Brain microvascular endothelial cell (primary cell): ENCODE measurements around the gene KRT222.

Experiments used
- DNase-seq: peaks from one replicate; pipeline ENCODE4 v3.0.0-alpha.2; 2020
- H3K27ac ChIP-seq: fragments of 250-450 bp; sonication (Bioruptor Pico); 2 replicates; pipeline ENCODE4 v1.5.1; 2020; ENCODE audit warnings: mild to moderate bottlenecking, moderate library complexity
- H3K27me3 ChIP-seq: fragments of 250-450 bp; sonication (Bioruptor Pico); replicated peaks from 2 replicates; pipeline ENCODE4 v1.5.1; 2020; ENCODE audit warnings: mild to moderate bottlenecking
- H3K36me3 ChIP-seq: fragments of 250-450 bp; sonication (Bioruptor Pico); replicated peaks from 2 replicates; pipeline ENCODE4 v1.5.1; 2020; ENCODE audit warnings: mild to moderate bottlenecking
- H3K4me3 ChIP-seq: 2 replicates; pipeline ENCODE4 v1.5.1; 2011; ENCODE audit warnings: low read depth, mild to moderate bottlenecking, control low read depth, low read length, moderate library complexity
- CTCF ChIP-seq: IDR thresholded peaks from 2 replicates; pipeline ENCODE4 v1.5.1; 2011; ENCODE audit warnings: low read depth, mild to moderate bottlenecking, moderate library complexity, low read length, control low read depth, inconsistent platforms; ENCODE audit errors: missing control alignments
- in situ Hi-C: cut with HindIII; loops from 2 replicates; pipeline ENCODE4 v1.10.0; 2017; ENCODE audit warnings: low sequenced_read_pairs, low pct_ligation_motif_present

The KRT222 gene

DNA sequence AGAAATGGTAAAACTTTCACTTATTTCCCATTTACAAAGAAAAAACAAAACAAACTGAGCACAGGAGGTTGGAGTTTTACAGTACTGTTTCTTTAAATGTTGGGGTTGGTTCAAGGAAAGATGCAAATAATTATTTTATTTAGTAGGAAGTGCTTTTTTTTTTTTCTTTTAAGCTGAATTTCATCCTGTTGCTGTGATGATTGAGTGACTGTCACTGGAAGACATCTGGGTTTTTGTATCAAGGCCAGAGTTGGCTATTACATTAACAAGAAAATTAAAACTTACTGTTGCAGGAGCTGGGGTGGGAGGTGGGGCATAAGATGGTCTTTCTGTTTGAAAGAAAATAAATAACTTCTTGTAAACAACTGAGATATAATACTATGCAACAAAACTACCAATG is 19.7 kb downstream of the KRT222 start:
- in situ Hi-C loops: no loop called here
- no peaks in the 10 kb centered on the region for H3K27me3 ChIP-seq
- H3K4me3 ChIP-seq: no peak overlapping the region
- TF ChIP-seq CTCF: no peak
- no peak overlapping the region for H3K27ac ChIP-seq
- DNase-seq: no peak
- peaks cover 28% of the 10 kb centered on the region for H3K36me3 ChIP-seq

DNA sequence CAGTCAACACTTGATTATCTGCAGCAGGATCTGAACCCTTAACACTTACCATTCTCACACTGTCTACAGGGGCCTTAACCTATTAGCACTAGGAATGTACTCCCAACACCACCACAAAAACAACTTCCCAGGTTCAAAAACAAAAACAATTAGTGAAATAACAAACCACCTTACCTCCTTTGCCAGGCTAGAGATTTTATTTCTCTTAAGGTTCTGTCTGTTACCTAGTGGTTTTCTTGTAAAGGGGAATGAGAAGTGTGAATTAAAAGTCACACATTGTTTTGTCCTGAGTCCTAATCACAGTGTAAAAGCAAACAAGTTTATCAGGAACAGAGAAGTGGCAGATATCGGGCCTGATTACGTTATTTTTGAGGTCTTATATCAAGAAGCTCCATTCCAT is 27.0 kb downstream of the KRT222 start:
- H3K4me3 ChIP-seq: no peak overlapping the region
- in situ Hi-C loops: no loop called here

DNA sequence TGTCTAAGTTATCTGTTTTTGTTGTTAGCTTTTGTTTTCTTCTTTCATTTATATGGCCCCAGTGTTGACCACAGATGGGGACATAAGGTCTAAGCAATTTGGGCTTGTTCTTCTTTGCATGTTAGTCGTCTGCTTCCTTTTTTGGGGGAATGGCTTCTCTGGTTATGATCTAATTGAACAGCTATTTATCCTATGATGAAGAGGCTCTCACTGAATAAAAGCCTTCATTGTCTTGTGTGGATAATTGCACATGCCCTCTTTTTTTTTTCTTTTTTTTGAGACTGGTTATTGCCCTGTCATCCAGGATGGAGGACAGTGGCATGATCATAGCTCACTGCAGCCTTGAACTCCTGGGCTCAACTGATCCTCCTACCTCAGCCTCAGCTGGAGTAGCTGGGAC is 31.1 kb downstream of the KRT222 start:
- TF ChIP-seq CTCF: no peak
- peaks cover 61% of the 10 kb centered on the region for H3K36me3 ChIP-seq
- no peak overlapping the region for H3K27ac ChIP-seq
- no peak overlapping the region for H3K4me3 ChIP-seq
- DNase-seq: no peak
- in situ Hi-C loops: no loop called here
- H3K27me3 ChIP-seq: no peaks in the 10 kb centered on the region

More for the DNA sequence above, 27.0 kb downstream of the KRT222 start:
- no peaks in the 10 kb centered on the region for H3K27me3 ChIP-seq
- no peak for TF ChIP-seq CTCF
- DNase-seq: no peak
- no peak overlapping the region for H3K27ac ChIP-seq
- peaks cover 60% of the 10 kb centered on the region for H3K36me3 ChIP-seq

GRCh38 chr17:40632216-40632615 is 32.8 kb downstream of the KRT222 start:
- no peak overlapping the region for H3K27ac ChIP-seq
- peaks cover 65% of the 10 kb centered on the region for H3K36me3 ChIP-seq
- in situ Hi-C loops: no loop called here
- TF ChIP-seq CTCF: no peak
- no peak for DNase-seq
- no peak overlapping the region for H3K4me3 ChIP-seq
- no peaks in the 10 kb centered on the region for H3K27me3 ChIP-seq

- peaks cover 46% of the 10 kb centered on the region for H3K36me3 ChIP-seq
- in situ Hi-C loops: no loop called here
- TF ChIP-seq CTCF: no peak
- H3K4me3 ChIP-seq: no peak overlapping the region
- no peaks in the 10 kb centered on the region for H3K27me3 ChIP-seq
- DNase-seq: no peak
- no peak overlapping the region for H3K27ac ChIP-seq
Measured at GRCh38 chr17:40629842-40630241, 35.1 kb downstream of the KRT222 start.

DNA sequence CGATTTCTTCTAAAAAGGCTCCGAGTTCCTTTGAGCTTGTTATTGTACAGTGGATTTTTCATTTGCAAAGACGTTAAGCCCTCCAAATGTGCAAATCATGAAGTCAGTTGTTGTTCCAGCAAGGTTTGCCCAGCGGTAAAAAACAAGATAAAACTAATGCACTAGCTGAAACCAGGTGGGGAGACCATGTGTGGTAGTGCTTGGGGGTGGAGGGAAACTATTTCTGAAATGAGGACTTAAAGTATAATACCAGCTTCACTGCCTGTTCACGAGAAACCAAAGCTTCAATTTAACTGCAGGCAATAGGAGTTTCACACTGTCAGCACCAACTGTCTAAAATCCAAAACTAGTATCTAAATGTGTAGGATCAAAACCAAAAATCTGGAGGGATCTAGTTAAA is 39.7 kb downstream of the KRT222 start:
- H3K4me3 ChIP-seq: no peak overlapping the region
- H3K36me3 ChIP-seq: peaks cover 16% of the 10 kb centered on the region
- no peak overlapping the region for H3K27ac ChIP-seq
- H3K27me3 ChIP-seq: no peaks in the 10 kb centered on the region
- in situ Hi-C loops: no loop called here
- TF ChIP-seq CTCF: no peak
- DNase-seq: no peak
